ENCODE results near the gene EFHD1. TPM values are rescaled to one million over a fixed set of nuclear protein-coding genes. Genes with fewer than 3 reads are reported as not detected.

Gene EFHD1
- total and polyA plus RNA-seq, 8 donors = 3.5 to 13.6 (median 5.0) TPM

GRCh38 chr2:232662486-232663260 lies 29.3 kb downstream of the EFHD1 start:
- intact Hi-C loops (cut with DNase I) = no loop called here
- no peak overlapping the region for H3K4me3 ChIP-seq
- TF ChIP-seq CTCF (IDR thresholded peaks at IDR 0.05) = no peak

GRCh38 chr2:232666051-232666805 lies 32.8 kb downstream of the EFHD1 start:
- Histone ChIP-seq H3K9me3 (no peaks in the 10 kb centered on the region), H3K36me3 (no peaks in the 10 kb centered on the region), H3K4me1 (no peaks in the 10 kb centered on the region), H3K27me3 (peaks cover 0 to 5% of the 10 kb centered on the region in 2 donors), H3K4me3 (no peak overlapping the region), H3K27ac (no peak overlapping the region)
- no peak for ATAC-seq
- intact Hi-C loops (cut with DNase I) = no loop called here
- no peak for DNase-seq
- no peak for TF ChIP-seq CTCF (IDR thresholded peaks at IDR 0.05)

More at GRCh38 chr2:232662486-232663260, 29.3 kb downstream of the EFHD1 start:
- H3K9me3 ChIP-seq = no peaks in the 10 kb centered on the region
- H3K27me3 ChIP-seq = no peaks in the 10 kb centered on the region
- no peak for ATAC-seq
- no peaks in the 10 kb centered on the region for H3K4me1 ChIP-seq
- H3K36me3 ChIP-seq = no peaks in the 10 kb centered on the region
- DNase-seq = no peak
- no peak overlapping the region for H3K27ac ChIP-seq

- Histone ChIP-seq H3K36me3 (no peaks in the 10 kb centered on the region), H3K4me3 (no peak overlapping the region), H3K4me1 (no peaks in the 10 kb centered on the region), H3K27me3 (peaks cover 0 to 5% of the 10 kb centered on the region in 2 donors), H3K9me3 (no peaks in the 10 kb centered on the region), H3K27ac (no peak overlapping the region)
- no peak for ATAC-seq
- no peak for TF ChIP-seq CTCF (IDR thresholded peaks at IDR 0.05)
- DNase-seq = no peak
- intact Hi-C loops (cut with DNase I) = no loop called here
These were observed 34.7 kb downstream of the EFHD1 start for GRCh38 chr2:232667989-232668583.

DNA sequence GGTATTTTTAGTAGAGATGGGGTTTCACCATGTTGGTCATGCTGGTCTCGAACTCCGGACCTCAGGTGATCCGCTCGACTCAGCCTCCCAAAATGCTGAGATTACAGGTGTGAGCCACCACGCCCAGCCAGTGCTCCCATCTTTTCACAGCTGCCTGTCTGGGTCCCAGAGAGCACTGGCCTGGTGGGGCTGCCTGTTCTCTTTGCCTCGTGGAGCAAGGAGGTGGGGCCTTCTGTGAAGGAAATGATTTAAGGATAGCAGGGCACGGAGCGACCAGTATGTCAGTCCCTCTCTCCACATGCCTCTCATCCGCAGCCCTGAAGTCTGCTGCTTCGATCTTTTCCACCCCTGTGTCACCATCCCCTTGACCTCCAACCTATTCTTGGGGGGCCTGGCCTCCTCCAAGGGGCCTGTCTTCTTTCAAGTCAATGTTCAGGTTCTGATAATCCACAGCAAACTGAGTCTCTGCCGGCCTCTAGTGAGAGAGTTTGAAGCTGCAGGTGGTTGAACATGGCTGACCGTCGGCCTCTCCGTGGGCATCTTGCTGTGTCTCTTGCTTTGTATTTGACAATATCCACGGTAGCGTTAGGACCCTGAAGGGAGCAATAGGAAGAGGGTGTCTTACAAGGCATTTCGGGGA lies 35.5 kb downstream of the EFHD1 start:
- DNase-seq = peak in 1 of 4 donors; percentile 12

More for the DNA sequence above, 35.5 kb downstream of the EFHD1 start:
- no peaks in the 10 kb centered on the region for H3K9me3 ChIP-seq
- H3K4me1 ChIP-seq = no peaks in the 10 kb centered on the region
- peaks cover 0 to 5% of the 10 kb centered on the region in 2 donors for H3K27me3 ChIP-seq
- H3K36me3 ChIP-seq = no peaks in the 10 kb centered on the region
- peak; percentile 57 for ATAC-seq
- H3K4me3 ChIP-seq = no peak overlapping the region
- intact Hi-C loops (cut with DNase I) = no loop called here
- H3K27ac ChIP-seq = no peak overlapping the region
- no peak for TF ChIP-seq CTCF (IDR thresholded peaks at IDR 0.05)

Data from left lung (tissue), 10 donors.